Measurements from ENCODE around the gene GSDME. TPM values are rescaled to one million over a fixed set of nuclear protein-coding genes. Genes with fewer than 3 reads are reported as not detected.

GSDME gene
- total and polyA plus RNA-seq, 4 experiments from 2014 or later: 0.46 to 1.7 (median 0.92) TPM

DNA sequence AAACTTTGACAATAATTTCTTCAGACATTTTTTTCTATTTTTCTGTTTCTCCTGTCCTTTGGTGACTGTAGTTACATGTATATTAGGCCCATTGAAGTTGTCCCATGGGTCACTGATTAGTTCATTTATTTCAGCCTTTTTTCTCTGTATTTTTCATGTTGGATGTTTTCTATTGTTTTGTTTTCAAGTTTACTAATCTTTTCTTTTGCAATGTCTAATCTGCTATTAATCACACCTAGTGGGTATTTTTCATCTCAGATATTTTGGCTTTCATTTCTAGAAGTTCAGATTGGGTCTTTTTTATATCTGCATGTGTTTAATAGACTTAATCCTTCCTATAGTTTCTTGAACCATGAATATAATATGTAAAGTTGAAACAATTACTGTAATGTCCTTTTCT lies 99.3 kb downstream of the GSDME start:
- ChIA-PET CTCF (ENCODE audit: partially characterized antibody) (interaction anchor here (3.3 kb wide), 1 partner anchor 8 kb away, joined by 15 read pairs; no protein-coding TSS in a partner anchor), POLR2A (ENCODE audit: partially characterized antibody) (no interaction called here)
- Mint-ChIP-seq H3K27ac (no peak overlapping the region), H3K4me3 (no peak overlapping the region), H3K27me3 (no peaks in the 10 kb centered on the region), H3K9me3 (no peaks in the 10 kb centered on the region), H3K4me1 (peaks cover 0 to 5% (median 2%) of the 10 kb centered on the region in 4 donors), H3K36me3 (peaks cover 9 to 27% of the 10 kb centered on the region in 2 donors)
- Histone ChIP-seq H3K27me3 (ENCODE audit: insufficient read depth, low read length) (no peaks in the 10 kb centered on the region), H3K4me1 (ENCODE audit: insufficient read depth, low read length) (peaks cover under 1% of the 10 kb centered on the region), H3K9me3 (ENCODE audit: control insufficient read depth in 1 of 2, low read length in 2 of 2) (no peaks in the 10 kb centered on the region), H3K27ac (ENCODE audit: low read depth, low read length) (no peak overlapping the region), H3K36me3 (ENCODE audit: insufficient read depth, low read length) (no peaks in the 10 kb centered on the region), H3K4me3 (ENCODE audit: low read length in 2 of 2) (no peak overlapping the region)
- intact Hi-C loops (cut with micrococcal nuclease): no loop called here
- DNase-seq: no peak

DNA sequence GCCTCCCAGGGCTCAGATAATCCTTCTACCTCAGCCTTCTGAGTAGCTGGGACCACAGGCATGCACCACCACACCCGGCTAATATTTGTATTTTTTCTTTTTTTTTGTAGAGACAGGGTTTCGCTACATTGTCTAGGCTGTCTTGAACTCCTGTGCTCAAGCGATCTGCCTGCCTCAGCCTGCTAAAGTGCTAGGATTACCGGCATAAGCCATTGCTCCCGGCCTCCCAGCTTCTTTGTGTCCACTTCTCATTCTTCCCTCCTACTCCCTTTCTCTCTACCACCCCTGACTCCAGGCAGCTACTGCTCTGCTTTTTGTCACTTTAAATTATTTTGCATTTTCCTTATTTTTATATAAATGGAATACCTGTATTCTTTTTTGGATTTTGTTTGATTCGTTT lies 100.7 kb downstream of the GSDME start:
- no peak overlapping the region for H3K4me3 Mint-ChIP-seq
- Histone ChIP-seq H3K4me3 (ENCODE audit: low read length in 2 of 2) (no peak overlapping the region), H3K27me3 (ENCODE audit: insufficient read depth, low read length) (no peaks in the 10 kb centered on the region), H3K9me3 (ENCODE audit: control insufficient read depth in 1 of 2, low read length in 2 of 2) (no peaks in the 10 kb centered on the region), H3K27ac (ENCODE audit: low read depth, low read length) (no peak overlapping the region), H3K36me3 (ENCODE audit: insufficient read depth, low read length) (no peaks in the 10 kb centered on the region), H3K4me1 (ENCODE audit: insufficient read depth, low read length) (peaks cover 6% of the 10 kb centered on the region)
- CTCF ChIA-PET (ENCODE audit: partially characterized antibody): interaction anchor here (3.3 kb wide), 1 partner anchor 10 kb away, joined by 15 read pairs; no protein-coding TSS in a partner anchor
- H3K4me1 Mint-ChIP-seq: peaks cover 0 to 10% (median 5%) of the 10 kb centered on the region in 4 donors
- H3K27ac Mint-ChIP-seq: no peak overlapping the region
- intact Hi-C loops (cut with micrococcal nuclease): no loop called here
- H3K36me3 Mint-ChIP-seq: peaks cover 9 to 27% of the 10 kb centered on the region in 2 donors
- DNase-seq: no peak
- no peaks in the 10 kb centered on the region for H3K27me3 Mint-ChIP-seq
- H3K9me3 Mint-ChIP-seq: no peaks in the 10 kb centered on the region
- POLR2A ChIA-PET (ENCODE audit: partially characterized antibody): no interaction called here

DNA sequence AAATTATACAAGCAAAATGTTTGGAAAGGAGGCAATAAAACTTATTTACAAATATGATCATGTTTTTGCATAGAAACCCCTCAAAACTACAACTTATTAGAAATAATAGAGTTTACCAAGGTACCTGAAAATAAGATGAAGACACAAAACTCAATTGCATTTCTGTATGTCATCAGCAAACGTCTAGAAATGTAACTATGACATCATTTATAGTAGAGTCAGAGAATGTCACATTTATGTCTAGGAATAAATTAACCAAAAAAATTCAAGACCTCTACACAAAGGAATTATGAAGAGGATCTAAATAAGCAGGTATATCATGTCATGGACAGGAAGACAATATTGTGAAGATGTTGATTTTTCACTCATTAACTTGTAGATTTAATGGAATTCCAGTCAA lies 103.0 kb downstream of the GSDME start:
- Histone ChIP-seq H3K9me3 (ENCODE audit: control insufficient read depth in 1 of 2, low read length in 2 of 2) (no peaks in the 10 kb centered on the region), H3K4me3 (ENCODE audit: low read length in 2 of 2) (no peak overlapping the region), H3K27ac (ENCODE audit: low read depth, low read length) (no peak overlapping the region), H3K36me3 (ENCODE audit: insufficient read depth, low read length) (no peaks in the 10 kb centered on the region), H3K4me1 (ENCODE audit: insufficient read depth, low read length) (peaks cover 6% of the 10 kb centered on the region), H3K27me3 (ENCODE audit: insufficient read depth, low read length) (no peaks in the 10 kb centered on the region)
- Mint-ChIP-seq H3K27ac (no peak overlapping the region), H3K27me3 (no peaks in the 10 kb centered on the region), H3K4me1 (peaks cover 0 to 10% (median 5%) of the 10 kb centered on the region in 4 donors), H3K36me3 (peaks cover 6 to 18% of the 10 kb centered on the region in 2 donors), H3K9me3 (no peaks in the 10 kb centered on the region), H3K4me3 (no peak overlapping the region)
- intact Hi-C loops (cut with micrococcal nuclease): no loop called here
- POLR2A ChIA-PET (ENCODE audit: partially characterized antibody): no interaction called here
- CTCF ChIA-PET (ENCODE audit: partially characterized antibody): interaction anchor here (0.8 kb wide), 1 partner anchor 439 kb away, joined by 3 read pairs; no protein-coding TSS in a partner anchor
- DNase-seq: no peak

DNA sequence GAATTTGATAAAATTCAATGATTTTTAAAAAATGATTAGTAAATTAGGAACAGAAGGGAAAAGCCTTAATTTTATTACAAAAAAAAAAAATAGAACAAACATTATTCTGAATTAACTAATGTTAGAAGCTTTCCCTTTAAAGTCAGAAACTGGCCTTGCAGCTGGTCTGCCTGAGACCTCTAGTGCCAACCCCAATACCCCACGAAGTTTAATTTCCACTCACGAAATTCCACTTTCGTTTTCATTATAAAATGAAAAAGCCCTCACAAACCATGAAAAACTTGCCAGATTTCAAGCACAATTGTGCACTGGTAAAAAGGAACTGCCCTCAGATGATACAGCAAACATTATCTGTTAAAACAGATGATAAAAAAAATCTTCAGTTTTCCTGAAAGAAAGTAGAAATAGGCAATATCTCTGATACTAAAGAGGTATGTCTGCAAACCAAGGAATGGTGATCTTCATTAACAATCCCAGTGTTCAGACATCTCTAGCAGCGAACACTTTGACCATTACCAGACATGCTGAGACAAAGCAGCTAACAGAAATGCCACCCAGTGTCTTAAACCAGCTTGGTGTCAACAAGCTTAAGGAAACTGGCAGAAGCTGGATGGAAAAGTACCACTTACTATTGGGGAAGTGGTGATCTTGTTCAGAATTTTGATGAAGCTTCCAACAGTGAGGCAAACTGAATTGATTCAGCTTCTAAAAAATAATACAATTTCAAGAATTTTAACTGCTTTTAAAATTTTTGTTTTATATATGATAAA lies 103.8 kb downstream of the GSDME start:
- Mint-ChIP-seq H3K4me3 (peak overlapping the region; percentile 0 to 78 (median 63)), H3K27me3 (no peaks in the 10 kb centered on the region), H3K4me1 (peaks cover 0 to 10% (median 5%) of the 10 kb centered on the region in 4 donors), H3K9me3 (no peaks in the 10 kb centered on the region), H3K27ac (peak overlapping the region in 4 of 7 donors; percentile 23 to 74 (median 44)), H3K36me3 (peaks cover 3 to 11% of the 10 kb centered on the region in 2 donors)
- CTCF ChIA-PET (ENCODE audit: partially characterized antibody): interaction anchor here (0.5 kb wide), 1 partner anchor 526 kb away, joined by 3 read pairs; no protein-coding TSS in a partner anchor
- Histone ChIP-seq H3K27ac (ENCODE audit: low read depth, low read length) (no peak overlapping the region), H3K27me3 (ENCODE audit: insufficient read depth, low read length) (no peaks in the 10 kb centered on the region), H3K4me3 (ENCODE audit: low read length in 2 of 2) (no peak overlapping the region), H3K4me1 (ENCODE audit: insufficient read depth, low read length) (peaks cover 6% of the 10 kb centered on the region), H3K9me3 (ENCODE audit: control insufficient read depth in 1 of 2, low read length in 2 of 2) (no peaks in the 10 kb centered on the region), H3K36me3 (ENCODE audit: insufficient read depth, low read length) (no peaks in the 10 kb centered on the region)
- POLR2A ChIA-PET (ENCODE audit: partially characterized antibody): no interaction called here
- intact Hi-C loops (cut with micrococcal nuclease): no loop called here
- no peak for DNase-seq

DNA sequence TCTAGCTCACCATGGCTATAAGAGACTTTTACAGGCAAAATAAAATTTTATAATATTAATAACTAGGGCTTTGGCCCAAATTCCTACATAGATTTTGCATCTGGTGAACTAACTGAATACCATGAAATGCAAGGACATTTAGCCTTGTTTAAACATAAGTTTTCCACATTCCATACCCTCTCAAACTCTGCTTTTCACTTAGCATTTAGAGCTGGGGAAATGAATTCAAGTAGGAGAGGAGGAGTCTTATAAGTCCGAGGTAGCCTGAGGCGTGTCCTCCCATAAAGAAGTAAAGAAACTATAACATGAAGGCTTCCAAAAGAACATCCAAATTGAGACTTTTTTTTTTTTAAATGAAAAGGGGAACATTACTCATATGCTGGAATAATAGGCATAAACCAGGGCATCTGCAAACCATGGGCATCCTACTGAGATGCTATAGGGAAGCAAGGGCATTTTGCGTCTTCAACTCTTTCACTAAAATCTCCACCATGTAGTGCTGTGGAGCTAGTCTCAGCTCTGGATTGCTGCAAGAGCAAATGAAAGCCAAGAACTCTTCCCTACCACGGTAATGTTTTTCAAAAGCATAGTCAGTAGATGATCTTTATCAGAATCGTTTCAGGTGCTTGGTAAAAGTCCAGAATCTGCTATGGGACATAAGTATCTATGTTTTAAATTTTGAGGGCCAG lies 104.9 kb downstream of the GSDME start:
- Histone ChIP-seq H3K27me3 (ENCODE audit: insufficient read depth, low read length) (no peaks in the 10 kb centered on the region), H3K4me1 (ENCODE audit: insufficient read depth, low read length) (peaks cover 6% of the 10 kb centered on the region), H3K27ac (ENCODE audit: low read depth, low read length) (no peak overlapping the region), H3K36me3 (ENCODE audit: insufficient read depth, low read length) (no peaks in the 10 kb centered on the region), H3K9me3 (ENCODE audit: control insufficient read depth in 1 of 2, low read length in 2 of 2) (no peaks in the 10 kb centered on the region), H3K4me3 (ENCODE audit: low read length in 2 of 2) (no peak overlapping the region)
- CTCF ChIA-PET (ENCODE audit: partially characterized antibody): no interaction called here
- no peak for DNase-seq
- peaks cover 0 to 10% (median 5%) of the 10 kb centered on the region in 4 donors for H3K4me1 Mint-ChIP-seq
- peak overlapping the region in 1 of 8 donors; percentile 7 for H3K4me3 Mint-ChIP-seq
- H3K9me3 Mint-ChIP-seq: no peaks in the 10 kb centered on the region
- peaks cover 3 to 4% of the 10 kb centered on the region in 2 donors for H3K36me3 Mint-ChIP-seq
- peak overlapping the region in 1 of 7 donors; percentile 18 for H3K27ac Mint-ChIP-seq
- H3K27me3 Mint-ChIP-seq: no peaks in the 10 kb centered on the region
- POLR2A ChIA-PET (ENCODE audit: partially characterized antibody): no interaction called here
- intact Hi-C loops (cut with micrococcal nuclease): no loop called here

Other genes with a start within 250 kb of the GSDME start
- gene PALS2, start 184.0 kb downstream of the GSDME start, total RNA-seq: 10 to 100 TPM; 32.9 to 50.1 TPM
- 1 to 10 TPM; 8.6 to 9.4 TPM for gene PALS2, start 184.0 kb downstream of the GSDME start, polyA plus RNA-seq
- gene OSBPL3, start 222.7 kb upstream of the GSDME start, total RNA-seq: 10 to 100 TPM; 61.2 to 72.7 TPM
- gene OSBPL3, start 222.7 kb upstream of the GSDME start, polyA plus RNA-seq: 10 to 100 TPM in 1 of 2 donors, 1 to 10 TPM in 1; 6.9 to 19.7 TPM

Data from CD4-positive, alpha-beta memory T cell (primary cell).